NCI-H2081 treated with DMSO at 0.1 percent for 48 hours (cell line): ENCODE measurements around the gene SLC1A3.
"Not testable (repeated sequence)": the region's sequence is repeated elsewhere in the genome, so short reads cannot be mapped to it uniquely, and the experiment has no call there.

Experiments
- DNase-seq: peaks from one replicate; lab custom pipeline; 2025; lab: John Stamatoyannopoulos, UW

SLC1A3 gene

DNA sequence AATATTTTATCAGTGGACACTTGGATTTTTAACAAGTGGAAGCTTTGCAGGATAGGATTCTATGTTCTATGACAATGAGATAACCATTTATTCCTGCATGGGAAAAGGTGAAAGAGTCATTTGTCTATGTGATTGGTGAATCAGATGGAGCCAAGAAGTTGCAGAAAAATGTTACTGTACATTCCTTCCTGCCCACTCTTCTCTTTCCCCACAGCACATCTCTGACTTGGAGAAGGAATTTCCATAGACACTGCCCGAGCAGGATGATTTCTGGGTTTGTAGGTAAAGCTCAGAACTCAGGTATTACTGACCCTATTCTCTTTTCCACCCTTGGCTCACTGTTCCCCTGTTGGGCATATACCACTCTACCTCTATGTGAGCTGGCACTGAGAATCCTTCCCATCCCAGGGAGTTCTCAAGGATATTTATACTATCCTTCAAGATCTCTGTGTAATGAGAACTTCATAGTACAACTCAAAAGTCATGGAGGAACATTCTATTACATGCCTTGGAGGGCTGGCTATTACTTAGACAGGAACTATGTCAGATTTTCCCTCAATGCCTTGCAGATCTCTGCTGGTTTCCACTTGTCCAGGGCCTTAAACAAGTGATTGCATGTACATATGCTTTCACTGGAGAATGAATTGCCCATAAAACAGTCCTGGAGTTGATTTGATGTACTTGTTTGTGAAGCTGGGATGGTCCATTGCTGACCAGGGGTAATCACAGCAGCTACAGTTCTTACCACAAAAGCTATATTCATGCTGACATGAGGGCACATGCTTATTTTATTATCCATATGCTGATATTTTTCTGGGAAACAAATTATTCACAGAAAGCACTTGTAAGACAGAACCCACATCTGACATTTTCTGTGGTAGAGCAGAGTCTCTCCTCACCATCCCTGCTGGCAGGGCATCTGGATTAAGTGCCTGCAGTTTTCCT is 24.1 kb downstream of the SLC1A3 start:
- DNase-seq = no peak

DNA sequence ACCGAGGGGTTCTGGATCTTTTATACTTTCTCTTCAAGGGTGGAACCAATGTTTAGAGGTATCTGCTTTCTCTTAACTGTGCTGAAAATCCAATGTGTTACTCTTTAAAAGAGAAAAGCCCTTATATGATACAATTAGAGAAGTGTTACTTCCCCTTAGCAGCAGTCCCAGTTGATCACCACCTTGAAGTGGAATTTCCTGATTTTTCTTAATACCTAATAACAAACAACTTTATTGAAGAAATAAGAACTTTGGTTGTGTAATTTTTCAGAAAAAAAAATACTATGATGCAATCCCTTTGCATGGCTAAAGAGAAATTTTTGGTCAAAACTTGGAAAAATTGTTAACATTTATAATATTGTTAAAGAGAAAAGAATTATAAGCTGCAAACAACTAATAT is 24.7 kb downstream of the SLC1A3 start:
- no peak for DNase-seq

DNA sequence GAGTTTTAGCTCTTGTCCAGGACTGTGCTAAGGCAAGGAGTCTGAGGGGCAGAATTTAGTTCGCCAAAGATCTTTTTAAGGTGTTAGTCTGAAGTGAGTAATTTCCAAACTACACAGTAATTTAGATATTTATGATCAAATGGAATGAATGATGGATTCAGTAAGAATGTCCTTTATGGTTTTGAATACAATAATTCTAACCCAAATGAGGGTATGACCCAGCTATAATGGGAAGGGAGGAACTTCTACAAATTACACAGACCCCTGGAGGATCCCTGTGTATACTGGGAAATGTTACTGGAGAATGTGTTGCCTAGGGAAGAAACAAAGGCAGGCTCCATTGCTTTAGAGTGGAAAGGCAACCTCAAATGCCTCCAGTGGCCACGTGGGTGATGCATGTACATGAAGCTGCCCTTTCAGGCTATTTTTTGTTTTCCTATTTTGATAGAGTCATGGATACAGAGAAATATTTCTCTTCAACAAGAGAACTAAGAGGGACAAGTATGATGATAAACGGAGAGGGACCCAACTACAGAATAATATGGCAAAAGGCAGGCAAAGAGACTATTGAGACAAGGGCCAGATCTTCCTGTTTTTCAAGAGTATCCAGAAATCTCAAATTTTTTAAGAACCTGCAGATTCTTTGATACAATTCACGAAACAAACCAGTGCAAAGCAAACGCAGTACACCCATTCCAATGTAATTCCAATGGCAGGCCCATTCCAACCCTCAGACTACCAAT is 25.4 kb downstream of the SLC1A3 start:
- no peak for DNase-seq

DNA sequence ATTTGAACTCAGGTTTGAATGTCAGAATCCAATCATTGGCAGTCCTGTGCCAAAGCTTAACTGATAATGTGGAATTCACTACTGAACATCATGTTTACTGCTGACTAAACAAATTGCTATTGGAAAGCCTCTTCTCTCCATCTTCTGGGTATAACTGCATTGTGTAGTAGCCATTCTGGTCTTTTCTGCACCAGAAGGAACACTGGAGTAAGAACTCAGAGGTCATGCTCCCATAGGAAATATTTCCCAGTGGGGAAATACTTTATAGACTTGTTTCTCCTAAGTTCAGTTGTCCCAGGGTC is 25.9 kb downstream of the SLC1A3 start:
- DNase-seq = no peak

DNA sequence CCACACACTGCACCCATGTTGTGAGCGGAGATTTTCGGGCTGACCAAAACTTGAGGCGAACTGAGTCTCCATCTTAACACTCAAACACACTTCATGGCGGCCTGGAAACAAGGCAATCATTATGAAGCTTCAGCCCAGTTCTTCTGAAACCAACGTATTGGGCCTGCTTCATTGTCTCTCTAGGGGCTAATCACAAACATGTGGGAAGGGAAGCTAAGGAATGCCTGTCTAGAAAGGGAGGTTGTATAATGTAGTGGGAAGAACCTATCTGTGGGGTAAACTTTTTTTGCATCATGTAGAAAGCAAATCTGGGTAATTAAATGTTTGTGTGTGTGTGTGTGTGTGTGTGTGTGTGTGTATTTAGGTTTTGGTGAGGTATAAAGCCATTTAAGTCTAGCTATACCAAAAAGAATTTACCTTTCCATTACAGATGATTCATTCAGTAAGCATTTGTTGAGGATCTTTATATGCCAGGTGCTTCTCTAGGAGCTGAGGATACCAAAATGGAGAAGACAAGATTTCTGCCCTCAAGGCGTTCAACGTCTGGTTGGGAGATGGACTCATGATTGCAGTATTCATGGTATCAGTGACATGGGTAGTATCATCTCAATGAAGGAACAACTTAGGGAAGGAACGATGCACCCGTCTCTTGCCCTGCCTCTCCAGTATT is 29.4 kb downstream of the SLC1A3 start:
- no peak for DNase-seq

DNA sequence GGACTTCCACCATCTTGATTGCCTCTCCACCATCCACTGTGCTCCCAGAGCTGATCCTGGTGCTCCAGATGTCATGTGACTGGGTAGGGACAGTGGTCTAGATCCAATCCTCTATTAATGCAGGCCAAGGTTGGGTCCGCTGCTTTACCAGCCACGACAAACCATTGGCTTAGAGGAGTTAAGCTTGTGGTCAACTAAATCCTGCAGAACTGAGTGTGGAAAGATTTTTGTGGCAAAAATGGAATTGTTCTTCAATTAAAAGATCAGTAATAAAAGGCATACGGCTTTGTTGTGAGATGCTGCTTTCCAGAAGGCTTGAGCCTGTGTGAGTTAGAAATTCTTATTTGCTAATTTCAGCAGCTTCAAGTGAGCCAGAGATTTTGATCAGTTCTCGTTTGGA is 30.7 kb downstream of the SLC1A3 start:
- DNase-seq = no peak

DNA sequence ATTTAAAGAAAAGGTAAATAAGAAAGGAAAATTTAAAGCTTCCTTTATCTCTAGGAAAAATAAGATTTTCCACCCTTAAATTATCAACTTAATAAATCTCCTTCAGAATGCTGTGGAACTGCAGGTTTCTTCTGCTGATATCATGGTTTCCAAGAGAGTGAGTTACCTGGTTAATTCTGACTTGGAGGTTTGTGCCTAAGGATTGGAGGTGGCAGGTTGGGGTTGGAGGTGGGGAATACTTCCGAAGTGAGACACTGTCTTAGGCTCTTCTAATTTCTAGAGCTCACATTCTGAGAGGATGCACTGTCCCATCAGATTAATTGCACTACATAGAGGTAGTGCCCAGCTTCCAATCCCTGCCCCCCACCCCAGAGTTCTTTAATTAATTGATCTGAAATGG is 31.1 kb downstream of the SLC1A3 start:
- no peak for DNase-seq

DNA sequence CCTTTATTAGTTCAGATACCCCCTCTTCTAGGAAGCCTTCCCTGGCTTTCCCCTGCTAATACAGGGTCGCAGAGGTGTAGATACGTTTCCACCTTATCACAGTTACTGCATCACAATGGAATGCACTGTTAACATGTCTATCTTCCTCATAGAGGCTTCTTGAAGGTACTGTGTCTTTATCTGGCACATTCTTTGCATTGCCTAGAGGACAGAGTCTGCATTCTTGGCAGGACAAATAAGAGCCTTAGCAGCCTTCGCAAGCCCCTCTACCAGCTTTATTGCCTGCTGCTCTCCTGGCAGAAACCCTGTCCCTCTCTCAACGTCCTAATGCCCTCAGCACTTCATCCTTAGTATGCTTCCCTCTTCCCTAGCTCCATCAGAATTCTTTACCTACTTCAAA is 31.6 kb downstream of the SLC1A3 start:
- no peak for DNase-seq

DNA sequence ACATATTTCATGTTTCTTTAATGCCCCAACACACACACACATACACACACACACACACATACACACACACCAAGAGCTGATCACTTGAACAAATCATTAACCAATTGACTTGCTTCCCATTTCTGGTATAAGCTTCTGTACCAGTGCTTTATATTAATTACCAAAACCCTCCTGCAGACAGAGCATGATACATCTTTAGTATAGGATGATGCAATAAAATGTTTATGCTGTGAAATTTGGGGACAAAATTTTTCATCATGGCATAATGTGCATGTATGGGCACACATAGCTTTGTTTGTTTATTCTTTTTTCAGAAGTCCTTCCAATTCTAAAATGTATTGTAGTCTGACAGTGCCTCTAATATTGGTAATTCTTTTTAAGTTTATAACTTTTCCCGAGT is 34.5 kb downstream of the SLC1A3 start:
- DNase-seq = no peak

DNA sequence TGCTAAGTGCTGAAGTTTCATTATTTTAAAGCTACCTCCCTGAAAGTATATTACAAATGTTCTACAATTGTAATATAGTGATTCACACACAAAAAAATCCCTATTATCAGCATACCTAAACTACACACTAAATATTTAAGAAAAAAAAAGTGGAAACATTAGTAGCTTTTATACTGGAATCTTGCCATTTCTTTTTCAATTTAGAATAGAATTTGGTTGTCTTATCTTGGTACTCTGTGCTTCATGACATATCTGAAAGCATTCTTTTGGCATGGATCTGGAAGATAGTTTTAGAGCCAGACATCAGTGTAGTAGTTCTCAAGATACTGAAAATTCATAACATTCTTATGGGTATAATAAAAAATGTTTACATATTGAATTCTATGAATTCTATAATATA is 35.0 kb downstream of the SLC1A3 start:
- no peak for DNase-seq

DNA sequence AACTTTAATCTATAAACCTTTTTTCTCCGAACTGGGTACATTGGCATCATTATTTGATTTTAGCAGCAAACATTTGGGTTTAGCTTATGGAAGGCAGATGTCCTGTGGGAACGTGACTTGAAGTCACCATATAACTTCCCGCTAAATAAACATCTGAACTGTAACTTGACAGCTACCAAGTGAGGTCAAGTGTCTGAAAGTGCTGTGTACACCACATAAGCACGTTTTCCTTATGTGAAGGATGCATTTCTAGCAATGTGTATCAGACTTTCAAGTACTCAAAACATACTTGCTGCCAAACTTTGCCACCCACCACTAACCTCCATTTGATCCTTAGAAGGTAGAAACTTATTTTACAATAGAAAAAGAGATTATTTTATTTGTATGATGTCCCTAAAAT is 35.7 kb downstream of the SLC1A3 start:
- no peak for DNase-seq

DNA sequence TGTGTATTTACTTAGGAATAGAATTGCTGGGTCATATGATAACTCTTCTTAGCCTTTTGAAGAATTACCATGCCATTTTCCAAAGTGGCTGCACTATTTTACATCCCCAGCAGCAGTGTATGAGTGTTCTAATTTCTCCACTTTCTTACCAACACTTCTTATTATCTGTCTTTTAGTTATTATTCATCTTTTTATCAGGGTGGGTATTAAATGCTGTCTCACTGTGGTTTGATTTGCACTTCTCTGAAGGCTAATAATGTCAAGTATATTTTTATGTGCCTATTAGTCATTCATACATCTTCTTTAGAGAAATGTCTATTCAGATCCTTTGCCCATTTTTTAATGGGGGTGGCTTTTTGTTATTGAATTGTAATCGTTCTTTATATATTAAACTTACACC is 36.8 kb downstream of the SLC1A3 start:
- DNase-seq = no peak

DNA sequence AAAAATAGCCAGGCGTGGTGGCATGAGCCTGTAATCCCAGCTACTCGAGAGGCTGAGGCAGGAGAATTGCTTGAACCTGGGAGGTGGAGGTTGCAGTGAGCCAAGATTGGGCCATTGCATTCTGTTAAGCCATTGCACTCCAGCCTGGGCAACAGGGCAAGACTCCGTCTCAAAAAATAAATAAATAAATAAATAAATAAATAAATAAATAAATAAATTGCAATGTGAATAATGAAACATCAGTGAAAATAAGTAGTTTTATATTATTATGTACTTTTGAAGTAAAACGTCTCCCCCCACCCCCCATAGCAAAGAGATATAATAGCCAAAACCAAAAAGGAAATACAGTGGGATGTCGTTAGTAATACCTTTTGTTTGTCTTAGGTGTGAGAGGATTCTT is 37.4 kb downstream of the SLC1A3 start:
- not testable (repeated sequence) for DNase-seq

DNA sequence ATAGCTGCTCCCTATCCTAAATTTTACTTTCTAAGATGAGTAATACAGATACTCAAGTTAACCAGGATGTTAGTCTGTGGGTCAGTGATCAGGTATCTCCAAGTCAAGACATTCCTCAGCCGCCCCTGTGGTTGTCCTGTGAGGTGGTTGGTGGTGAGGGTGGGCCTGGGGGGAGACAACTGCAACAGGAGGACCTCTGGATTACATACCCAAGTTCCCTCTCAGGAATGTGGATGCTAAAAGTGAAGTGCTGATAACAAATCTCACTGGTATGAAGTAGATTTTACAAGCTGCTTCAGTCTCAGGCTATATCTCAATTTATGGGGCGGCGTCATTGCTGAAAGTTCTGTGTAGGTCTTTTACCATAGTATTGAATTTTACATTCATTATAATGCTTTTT is 38.3 kb downstream of the SLC1A3 start:
- no peak for DNase-seq

DNA sequence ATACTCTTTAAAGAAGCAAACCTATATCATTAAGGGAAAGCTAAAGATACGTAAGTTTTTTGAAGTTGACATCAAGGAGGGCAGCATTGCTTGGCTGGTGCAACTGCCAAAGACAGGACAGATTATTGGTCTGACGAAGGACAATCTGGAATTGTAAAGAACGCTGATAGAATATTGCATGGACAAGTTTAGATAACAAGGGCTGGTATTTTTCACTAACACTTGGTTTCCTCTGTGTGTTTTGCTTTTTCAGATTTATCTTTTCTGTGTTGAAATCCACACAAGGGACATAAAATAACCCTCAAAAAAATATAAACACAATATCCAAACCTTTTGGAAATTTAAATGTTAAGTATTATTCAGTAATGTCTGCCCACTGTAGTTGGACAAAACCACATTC is 39.7 kb downstream of the SLC1A3 start:
- DNase-seq = no peak

DNA sequence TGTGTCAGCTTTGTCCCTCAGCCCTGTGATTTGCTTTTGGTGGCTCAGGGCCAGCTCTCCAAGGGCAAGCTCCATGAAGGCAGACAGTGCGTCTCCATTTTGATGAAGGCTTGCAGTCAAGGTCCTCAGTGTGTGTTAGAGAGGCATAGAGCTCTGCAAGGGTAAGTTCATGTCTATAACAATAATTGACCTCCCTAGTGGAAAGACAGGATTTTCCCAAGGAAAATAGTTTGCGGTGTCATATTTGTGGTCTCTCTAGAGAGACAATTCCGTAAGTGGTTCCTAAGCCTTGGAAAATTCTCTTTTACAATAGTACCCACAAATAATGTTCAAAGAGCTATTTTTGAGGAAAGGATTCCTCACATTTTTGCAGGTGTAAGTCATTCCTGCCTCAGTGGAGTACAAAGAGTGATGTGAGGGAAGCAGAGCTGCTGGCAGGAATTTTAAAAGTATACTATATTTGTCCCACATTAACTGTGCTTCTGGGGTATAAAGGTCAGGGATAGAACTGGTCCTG is 40.2 kb downstream of the SLC1A3 start:
- DNase-seq = no peak

DNA sequence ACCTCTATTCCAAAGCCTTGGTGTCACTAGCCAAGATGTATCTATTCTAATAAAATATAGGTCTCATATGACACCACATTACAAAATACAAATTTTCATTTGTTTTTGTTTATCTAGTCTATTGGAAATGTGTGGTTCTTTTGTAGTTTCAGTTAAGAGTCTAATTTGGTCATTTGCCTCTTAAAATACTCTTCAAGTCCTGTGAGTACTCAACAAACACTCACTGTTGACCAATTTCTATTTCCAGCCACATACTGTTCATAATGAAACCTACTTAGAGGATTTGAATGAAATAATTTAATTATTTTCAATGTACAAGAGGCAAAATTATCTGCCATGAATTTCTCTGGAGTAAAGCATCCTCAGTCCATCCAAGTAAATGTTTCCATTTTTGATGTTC is 40.6 kb downstream of the SLC1A3 start:
- DNase-seq = no peak

DNA sequence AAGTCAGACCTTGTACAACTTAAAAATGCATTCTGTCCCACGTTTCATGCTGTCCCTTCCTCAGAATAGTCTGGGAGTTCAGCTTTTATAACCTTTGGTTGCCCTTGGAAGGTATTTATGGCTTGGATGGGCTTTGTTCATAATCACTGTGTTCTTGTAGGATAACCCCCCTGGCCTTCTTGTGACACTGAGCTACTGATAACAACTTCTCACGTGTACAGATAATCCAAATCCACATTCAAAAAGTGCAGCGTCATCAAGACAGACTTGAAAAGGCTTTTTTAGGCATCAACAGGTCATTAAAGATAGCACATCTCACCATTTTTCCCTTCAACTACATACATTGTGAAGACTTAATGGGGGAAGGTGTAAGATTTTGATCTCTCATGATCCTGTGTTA is 42.0 kb downstream of the SLC1A3 start:
- DNase-seq = no peak

DNA sequence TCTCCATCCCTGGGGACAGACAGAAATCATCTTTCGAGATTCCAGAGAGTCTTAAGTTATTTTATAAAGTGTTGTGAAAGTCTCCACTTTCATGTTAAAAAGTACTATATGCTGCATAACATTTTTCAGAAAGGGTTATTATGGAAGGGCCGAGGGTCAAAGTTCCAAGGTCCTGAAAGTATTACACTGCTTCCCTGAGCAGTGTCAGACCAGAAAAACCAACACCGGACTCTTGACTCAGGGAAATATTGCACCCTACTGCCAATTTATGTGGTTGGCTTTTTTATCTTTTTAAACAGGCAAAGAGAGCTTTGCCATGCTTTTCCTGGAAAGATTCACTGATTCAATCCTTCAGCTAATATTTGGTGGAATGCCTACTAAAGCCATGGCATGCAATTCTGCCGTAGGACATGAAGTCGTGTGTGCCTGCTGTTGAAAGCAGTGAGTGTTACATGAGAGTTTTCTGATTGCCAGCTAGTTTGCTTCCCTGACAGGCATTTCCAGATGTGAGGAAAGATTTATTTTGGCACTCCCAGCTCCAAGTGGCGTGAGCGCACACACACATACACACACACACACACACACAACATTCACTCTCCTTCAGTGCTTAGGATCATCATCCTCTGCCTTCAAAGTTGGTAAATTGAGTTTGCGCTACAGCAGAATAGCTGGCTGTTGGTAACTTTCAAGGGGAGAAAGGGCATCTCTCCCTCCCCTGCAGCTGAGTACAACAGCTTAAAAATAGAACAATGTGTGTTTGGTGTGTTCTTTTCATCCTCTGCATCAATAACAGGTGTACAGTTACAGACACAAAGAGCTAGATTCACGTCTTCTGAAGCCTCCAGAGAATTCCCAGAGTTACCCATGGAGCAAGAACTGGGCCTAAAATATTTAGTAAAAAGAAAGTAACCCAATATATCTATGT is 45.6 kb downstream of the SLC1A3 start:
- no peak for DNase-seq

DNA sequence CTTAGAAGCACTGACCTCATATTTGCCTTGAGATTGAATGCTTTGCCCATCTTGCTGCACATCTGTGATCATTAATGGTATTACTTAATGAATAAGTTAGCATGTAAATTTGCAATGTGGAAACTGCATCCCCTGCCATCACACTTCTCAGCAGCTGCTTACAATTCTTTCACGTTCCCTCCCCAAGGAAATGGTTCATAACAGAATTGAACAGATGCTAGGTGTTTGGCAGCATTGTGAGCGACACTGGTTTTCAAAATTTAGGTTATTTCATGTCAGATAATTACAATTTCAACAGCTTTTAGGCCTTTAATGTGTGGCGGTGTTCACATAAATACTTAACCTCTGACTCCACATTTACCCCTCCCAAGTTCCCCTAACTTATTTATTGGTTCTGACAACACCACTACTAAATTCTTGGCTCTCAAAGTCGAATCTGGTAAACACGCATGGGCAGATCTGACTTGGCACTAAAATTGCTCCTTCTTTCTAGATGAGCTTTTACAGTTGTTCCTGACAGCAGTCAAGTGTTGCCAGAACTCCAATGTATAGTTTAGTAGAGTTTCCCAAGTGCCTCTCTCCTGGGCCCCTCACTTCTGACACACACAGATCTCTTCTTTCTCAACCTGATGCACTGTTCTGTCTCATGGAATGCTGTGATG is 46.8 kb downstream of the SLC1A3 start:
- no peak for DNase-seq

DNA sequence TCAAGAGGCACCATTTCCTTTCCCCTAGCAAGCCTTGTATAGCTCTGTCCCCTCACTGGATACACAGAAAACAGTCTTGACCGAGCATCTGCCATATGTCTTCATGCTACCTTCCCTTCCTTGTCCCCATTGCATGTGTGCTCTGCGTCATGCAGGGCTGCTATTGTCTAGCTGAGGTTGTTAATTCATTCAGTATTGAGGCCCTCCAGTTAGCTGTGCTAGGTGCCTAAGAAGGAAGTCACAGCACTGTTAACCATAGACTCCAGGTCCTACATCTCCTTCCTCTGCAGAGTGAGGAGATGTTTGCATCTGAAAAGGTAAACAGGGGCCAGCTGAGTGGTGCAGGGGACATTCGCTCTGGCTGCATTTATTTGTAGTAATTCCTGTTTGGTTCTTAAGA is 48.2 kb downstream of the SLC1A3 start:
- DNase-seq = no peak
